Stimulated activated CD4-positive, alpha-beta T cell treated with anti-CD3 and anti-CD28 coated beads, Interleukin-1b, Interleukin-23, amount 100 ng/mL, for 24 hours (primary cell): ENCODE data around the gene VIP.

Experiments used
- DNase-seq, 4 experiments: peaks; one replicate each; pipeline ENCODE4 v3.0.0-alpha.2; 2020; ENCODE audit warnings: low read depth in 4 of 4, low spot score in 1 of 4

Gene VIP

GRCh38 chr6:152776833-152777232 is 26.2 kb downstream of the VIP start:
- no peak for DNase-seq

- no peak for DNase-seq
These were observed 32.8 kb downstream of the VIP start for GRCh38 chr6:152783217-152783878.

GRCh38 chr6:152794696-152795095 is 44.1 kb downstream of the VIP start:
- no peak for DNase-seq

DNA sequence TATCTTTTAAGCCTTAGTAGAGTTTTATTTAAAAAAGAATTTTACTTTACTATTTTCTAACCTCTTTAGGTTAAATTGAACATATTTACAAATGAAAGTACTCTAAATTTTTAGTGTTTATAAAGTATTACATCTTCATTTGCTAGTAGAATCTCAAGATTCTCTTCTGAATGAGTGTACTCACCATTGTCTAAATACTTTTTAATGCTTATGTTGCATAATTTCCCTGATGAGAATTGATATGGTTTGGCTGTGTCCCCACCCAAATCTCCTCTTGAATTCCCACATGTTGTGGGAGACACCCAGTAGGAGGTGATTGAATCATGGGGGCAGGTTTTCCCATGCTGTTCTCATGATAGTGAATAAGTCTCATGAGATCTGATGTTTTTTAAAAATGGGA is 53.6 kb downstream of the VIP start:
- no peak for DNase-seq
